CD4-positive, alpha-beta memory T cell (primary cell): ENCODE measurements around the gene LIPG. TPM values are rescaled to one million over a fixed set of nuclear protein-coding genes. Genes with fewer than 3 reads are reported as not detected.
"Not testable (repeated sequence)": the region's sequence is repeated elsewhere in the genome, so short reads cannot be mapped to it uniquely, and the experiment has no call there.

Experiments
- CTCF ChIA-PET: fragments of 350-600 bp; sonication (Branson Sonifier 250); formaldehyde crosslinking; loops from one replicate; lab custom pipeline; 2021; ENCODE audit warnings: inconsistent platforms; ENCODE audit not compliant: partially characterized antibody; lab: Charles Lee
- POLR2A ChIA-PET: fragments of 350-600 bp; sonication (Branson Sonifier 250); formaldehyde crosslinking; loops from one replicate; lab custom pipeline; 2021; ENCODE audit not compliant: partially characterized antibody; lab: Charles Lee
- DNase-seq, 5 donors: peaks; one replicate each; pipeline versions ENCODE4 v3.0.0 to v3.0.0-alpha.2; 2020 to 2022; ENCODE audit warnings: mixed read lengths in 1 of 5
- H3K27ac ChIP-seq: one replicate; pipeline ENCODE4 v1.7.0; 2013; ENCODE audit warnings: low read depth, low read length
- H3K27me3 ChIP-seq: 2 replicates; pipeline ENCODE4 v1.7.0; 2013; ENCODE audit warnings: mild to moderate bottlenecking, low read length, moderate library complexity; ENCODE audit not compliant: insufficient read depth
- H3K36me3 ChIP-seq: 2 replicates; pipeline ENCODE4 v1.7.0; 2013; ENCODE audit warnings: mild to moderate bottlenecking, low read length, moderate library complexity; ENCODE audit not compliant: insufficient read depth
- H3K4me1 ChIP-seq: 2 replicates; pipeline ENCODE4 v1.7.0; 2013; ENCODE audit warnings: mild to moderate bottlenecking, low read length, moderate library complexity; ENCODE audit not compliant: insufficient read depth
- H3K4me3 ChIP-seq, 2 donors: one replicate each; pipeline ENCODE4 v1.7.0; 2013; ENCODE audit warnings: low read length in 2 of 2, mild to moderate bottlenecking in 1 of 2
- H3K9me3 ChIP-seq, 2 donors: one replicate each; pipeline ENCODE4 v1.7.0; 2013; ENCODE audit warnings: low read length in 2 of 2, control low read depth in 1 of 2; ENCODE audit not compliant: control insufficient read depth in 1 of 2
- H3K27ac Mint-ChIP-seq, 7 donors: one replicate each; pipeline ENCODE4 v1.8.0; 2020 to 2021; ENCODE audit warnings: mixed read lengths in 7 of 7, mild to moderate bottlenecking in 6 of 7, inconsistent platforms in 3 of 7, moderate library complexity in 3 of 7
- H3K27me3 Mint-ChIP-seq, 2 donors: one replicate each; pipeline ENCODE4 v1.8.0; 2020 to 2021; ENCODE audit warnings: mixed read lengths in 2 of 2
- H3K36me3 Mint-ChIP-seq, 2 donors: one replicate each; pipeline ENCODE4 v1.8.0; 2020 to 2021; ENCODE audit warnings: mixed read lengths in 2 of 2, inconsistent platforms in 1 of 2, mild to moderate bottlenecking in 1 of 2
- H3K4me1 Mint-ChIP-seq, 4 donors: one replicate each; pipeline ENCODE4 v1.8.0; 2020 to 2021; ENCODE audit warnings: mixed read lengths in 4 of 4, mild to moderate bottlenecking in 1 of 4
- H3K4me3 Mint-ChIP-seq, 8 donors: one replicate each; pipeline ENCODE4 v1.8.0; 2020 to 2021; ENCODE audit warnings: mixed read lengths in 8 of 8, mild to moderate bottlenecking in 7 of 8, moderate library complexity in 6 of 8, inconsistent platforms in 3 of 8
- H3K9me3 Mint-ChIP-seq, 8 donors: one replicate each; pipeline ENCODE4 v1.8.0; 2020 to 2021; ENCODE audit warnings: mixed read lengths in 8 of 8, mild to moderate bottlenecking in 5 of 8, inconsistent platforms in 3 of 8, moderate library complexity in 1 of 8
- intact Hi-C: fragments of 100-400 bp; cut with micrococcal nuclease; formaldehyde crosslinking; loops from one replicate; pipeline ENCODE4 v1.15.1; 2023
- polyA plus RNA-seq, 2 donors: library from polyadenylated mRNA; unstranded; fragments of 300-500 nt; fragmentation: Illumina TruSeq; gene quantifications; one replicate each; pipeline ENCODE4 v1.2.3, GENCODE V29; 2021
- total RNA-seq, 2 experiments: library from RNA; stranded (reverse); gene quantifications; one replicate each; pipeline ENCODE4 v1.2.3, GENCODE V29; 2021

The LIPG gene
- total and polyA plus RNA-seq, 4 experiments from 2014 or later = not detected

DNA sequence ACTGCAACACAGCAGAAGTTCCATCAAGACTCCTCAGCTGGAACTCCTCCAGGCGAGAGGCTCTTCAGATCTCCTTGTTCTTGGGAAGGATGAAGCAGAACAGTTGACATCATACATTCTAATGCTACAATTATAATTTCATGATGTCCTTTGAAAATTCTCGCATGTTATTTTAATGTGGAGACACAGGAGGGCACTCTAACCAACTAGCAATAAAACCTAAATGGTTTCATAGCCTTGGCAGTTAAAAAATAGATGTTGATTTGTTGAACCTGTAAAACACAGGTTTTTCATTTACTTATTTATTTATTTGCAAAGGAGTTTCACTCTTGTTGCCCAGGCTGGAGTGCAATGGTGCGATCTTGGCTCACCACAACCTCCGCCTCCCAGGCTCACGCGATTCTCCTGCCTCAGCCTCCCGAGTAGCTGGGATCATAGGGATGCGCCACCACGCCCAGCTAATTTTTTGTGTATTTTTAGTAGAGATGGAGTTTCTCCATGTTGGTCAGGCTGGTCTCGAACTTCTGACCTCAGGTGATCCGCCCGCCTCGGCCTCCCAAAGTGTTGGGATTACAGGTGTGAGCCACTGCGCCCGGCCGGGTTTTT is 2.4 kb upstream of the LIPG start:
- intact Hi-C loops = loop anchor here (1.0 kb wide), 1 partner anchor 299 kb away; no protein-coding TSS in a partner anchor
- H3K9me3 Mint-ChIP-seq, POLR2A ChIA-PET, H3K4me3 ChIP-seq, H3K27ac ChIP-seq, H3K4me3 Mint-ChIP-seq, H3K9me3 ChIP-seq, H3K36me3 Mint-ChIP-seq, H3K36me3 ChIP-seq, H3K27ac Mint-ChIP-seq: not testable (repeated sequence)
- Mint-ChIP-seq H3K4me1 (peaks cover 14 to 36% (median 22%) of the 10 kb centered on the region in 4 donors), H3K27me3 (peaks cover 41 to 51% of the 10 kb centered on the region in 2 donors)
- DNase-seq = peak in 3 of 5 donors; percentile 20 to 26 (median 20)
- CTCF ChIA-PET = interaction anchor here (1.0 to 5.3 kb wide), 6 partner anchors 9 to 302 kb away, joined by 3 to 52 read pairs (median 3); no protein-coding TSS in a partner anchor
- peaks cover 23% of the 10 kb centered on the region for H3K4me1 ChIP-seq
- H3K27me3 ChIP-seq = peaks cover 22% of the 10 kb centered on the region

GRCh38 chr18:49560277-49560623 is 1.6 kb upstream of the LIPG start:
- H3K27me3 ChIP-seq = peaks cover 22% of the 10 kb centered on the region
- no peak overlapping the region for H3K27ac Mint-ChIP-seq
- POLR2A ChIA-PET = no interaction called here
- intact Hi-C loops = no loop called here
- peaks cover 0 to 2% (median 0%) of the 10 kb centered on the region in 8 donors for H3K9me3 Mint-ChIP-seq
- H3K27me3 Mint-ChIP-seq = peaks cover 42 to 52% of the 10 kb centered on the region in 2 donors
- CTCF ChIA-PET = interaction anchor here (1.0 to 5.3 kb wide), 4 partner anchors 8 to 301 kb away, joined by 3 to 52 read pairs (median 13); no protein-coding TSS in a partner anchor
- H3K27ac ChIP-seq = no peak overlapping the region
- peak overlapping the region in 7 of 8 donors; percentile 6 to 88 (median 55) for H3K4me3 Mint-ChIP-seq
- no peaks in the 10 kb centered on the region for H3K36me3 ChIP-seq
- peaks cover 14 to 36% (median 22%) of the 10 kb centered on the region in 4 donors for H3K4me1 Mint-ChIP-seq
- H3K4me1 ChIP-seq = peaks cover 23% of the 10 kb centered on the region
- H3K36me3 Mint-ChIP-seq = no peaks in the 10 kb centered on the region
- DNase-seq = no peak
- no peaks in the 10 kb centered on the region for H3K9me3 ChIP-seq
- no peak overlapping the region for H3K4me3 ChIP-seq

DNA sequence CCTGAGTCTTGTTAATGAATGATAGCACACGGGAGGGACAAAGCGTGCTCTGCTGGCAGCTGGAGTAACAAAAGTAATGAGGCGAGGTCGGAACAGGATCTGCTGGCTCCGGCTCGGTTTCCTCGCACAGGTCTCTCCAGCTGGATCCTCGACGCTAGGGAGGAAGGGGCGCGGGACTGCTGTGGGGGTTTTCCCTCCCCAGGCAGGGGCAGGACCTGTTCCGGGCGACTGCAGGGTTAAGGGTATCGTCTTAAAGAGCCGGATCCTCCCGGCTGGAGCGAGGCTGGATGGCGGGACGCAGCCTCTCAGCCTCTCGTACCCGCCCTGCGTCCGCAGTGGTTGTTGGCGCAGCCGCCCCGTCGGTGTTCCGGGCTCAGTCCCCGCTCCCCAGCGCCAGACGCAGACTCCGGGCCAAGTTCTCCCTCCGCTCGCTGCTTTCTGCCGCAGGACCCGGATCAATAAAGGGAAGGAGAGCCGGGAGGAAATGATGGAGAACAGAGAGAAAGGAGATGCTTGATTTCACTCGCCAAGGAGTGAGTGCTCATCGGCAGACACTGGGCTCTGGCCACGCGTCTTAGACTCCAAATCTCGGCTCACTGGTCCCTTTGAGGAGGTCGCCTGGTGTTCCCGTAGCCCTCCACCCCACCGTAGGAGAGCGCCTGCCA is 1.1 kb upstream of the LIPG start:
- H3K9me3 ChIP-seq = no peaks in the 10 kb centered on the region
- peak overlapping the region in 1 of 2 donors; percentile 29 for H3K4me3 ChIP-seq
- peaks cover 42 to 57% of the 10 kb centered on the region in 2 donors for H3K27me3 Mint-ChIP-seq
- ChIA-PET CTCF (interaction anchor here (1.0 to 5.3 kb wide), 4 partner anchors 8 to 301 kb away, joined by 3 to 52 read pairs (median 13); no protein-coding TSS in a partner anchor), POLR2A (no interaction called here)
- H3K4me1 ChIP-seq = peaks cover 23% of the 10 kb centered on the region
- no peak overlapping the region for H3K27ac ChIP-seq
- DNase-seq = peak in 1 of 5 donors; percentile 7
- H3K36me3 ChIP-seq = no peaks in the 10 kb centered on the region
- peak overlapping the region; percentile 70 to 88 (median 78) for H3K4me3 Mint-ChIP-seq
- no peak overlapping the region for H3K27ac Mint-ChIP-seq
- peaks cover 0 to 2% (median 0%) of the 10 kb centered on the region in 8 donors for H3K9me3 Mint-ChIP-seq
- no peaks in the 10 kb centered on the region for H3K36me3 Mint-ChIP-seq
- H3K27me3 ChIP-seq = peaks cover 22% of the 10 kb centered on the region
- H3K4me1 Mint-ChIP-seq = peaks cover 14 to 36% (median 22%) of the 10 kb centered on the region in 4 donors
- intact Hi-C loops = no loop called here

DNA sequence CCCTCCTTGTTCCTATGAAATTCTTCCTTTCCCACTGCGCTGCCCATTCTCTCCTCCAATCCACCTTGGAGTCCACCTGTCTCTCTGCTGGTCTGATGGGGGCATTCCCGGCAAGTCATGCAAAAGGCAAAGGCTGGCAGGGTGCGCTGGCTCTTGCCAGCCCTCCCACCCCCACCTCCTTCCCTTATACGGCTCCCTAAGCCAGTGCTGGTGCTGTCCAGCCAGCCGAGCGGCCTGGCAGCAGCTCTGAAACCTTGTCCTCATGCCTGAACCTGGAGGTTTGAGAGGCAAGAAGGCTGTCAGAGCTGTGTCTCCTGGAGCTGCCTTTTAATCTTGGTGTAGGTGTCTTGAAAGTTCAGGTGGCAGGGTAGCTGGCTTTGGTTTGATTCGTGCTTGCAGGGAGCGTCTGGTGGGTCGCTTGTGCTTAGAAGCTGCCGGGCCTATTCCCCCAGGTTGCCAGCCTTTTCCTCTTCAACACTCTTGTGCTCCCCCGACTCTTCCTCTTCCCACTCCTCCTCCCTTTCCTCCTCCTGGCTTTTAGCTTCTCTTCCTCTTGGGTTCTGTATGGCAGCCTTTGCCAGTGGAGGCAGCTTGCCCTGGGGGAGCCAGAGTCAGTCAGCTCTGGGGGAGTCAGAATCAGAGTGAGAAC is 748 bp downstream of the LIPG start:
- ChIA-PET POLR2A (no interaction called here), CTCF (interaction anchor here (0.7 to 1.0 kb wide), 2 partner anchors 293 to 296 kb away, joined by 3 to 5 read pairs; no protein-coding TSS in a partner anchor)
- peak overlapping the region in 1 of 7 donors; percentile 36 for H3K27ac Mint-ChIP-seq
- Histone ChIP-seq H3K36me3 (no peaks in the 10 kb centered on the region), H3K4me1 (peaks cover 23% of the 10 kb centered on the region), H3K27me3 (peaks cover 27% of the 10 kb centered on the region), H3K27ac (no peak overlapping the region), H3K9me3 (no peaks in the 10 kb centered on the region), H3K4me3 (no peak overlapping the region)
- intact Hi-C loops = no loop called here
- peaks cover 0 to 2% (median 0%) of the 10 kb centered on the region in 8 donors for H3K9me3 Mint-ChIP-seq
- no peak for DNase-seq
- H3K36me3 Mint-ChIP-seq = no peaks in the 10 kb centered on the region
- peaks cover 14 to 36% (median 22%) of the 10 kb centered on the region in 4 donors for H3K4me1 Mint-ChIP-seq
- peaks cover 49 to 60% of the 10 kb centered on the region in 2 donors for H3K27me3 Mint-ChIP-seq
- H3K4me3 Mint-ChIP-seq = peak overlapping the region; percentile 70 to 88 (median 78)

DNA sequence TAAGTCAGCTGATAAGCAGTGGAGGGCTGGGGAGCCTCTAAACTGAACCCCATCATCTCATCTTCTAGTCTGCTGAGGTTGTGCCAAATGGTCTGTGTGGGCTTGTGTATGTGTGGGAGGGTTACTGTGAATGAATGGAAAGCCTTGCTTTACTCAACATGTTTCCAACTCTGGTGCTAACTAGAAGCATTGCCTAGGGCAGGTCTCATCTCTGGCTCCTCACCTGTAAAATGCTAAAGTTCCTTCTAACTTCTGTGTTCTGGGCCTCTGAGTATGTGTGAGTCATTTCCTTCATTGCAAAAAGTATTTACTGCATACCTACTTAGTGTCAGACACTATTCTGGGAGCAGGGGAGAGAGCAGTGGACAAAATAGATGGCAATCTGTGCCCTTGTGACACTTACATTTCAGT is 1.3 kb downstream of the LIPG start:
- Mint-ChIP-seq H3K9me3 (peaks cover 0 to 2% (median 0%) of the 10 kb centered on the region in 8 donors), H3K27ac (no peak overlapping the region), H3K4me3 (peak overlapping the region; percentile 0 to 88 (median 75)), H3K27me3 (peaks cover 49 to 60% of the 10 kb centered on the region in 2 donors), H3K4me1 (peaks cover 14 to 36% (median 22%) of the 10 kb centered on the region in 4 donors), H3K36me3 (no peaks in the 10 kb centered on the region)
- no peak for DNase-seq
- H3K27me3 ChIP-seq = peaks cover 27% of the 10 kb centered on the region
- intact Hi-C loops = no loop called here
- H3K4me1 ChIP-seq = peaks cover 23% of the 10 kb centered on the region
- no peak overlapping the region for H3K27ac ChIP-seq
- ChIA-PET POLR2A (no interaction called here), CTCF (interaction anchor here (0.7 to 1.0 kb wide), 2 partner anchors 293 to 296 kb away, joined by 3 to 5 read pairs; no protein-coding TSS in a partner anchor)
- H3K36me3 ChIP-seq = no peaks in the 10 kb centered on the region
- no peaks in the 10 kb centered on the region for H3K9me3 ChIP-seq
- no peak overlapping the region for H3K4me3 ChIP-seq

DNA sequence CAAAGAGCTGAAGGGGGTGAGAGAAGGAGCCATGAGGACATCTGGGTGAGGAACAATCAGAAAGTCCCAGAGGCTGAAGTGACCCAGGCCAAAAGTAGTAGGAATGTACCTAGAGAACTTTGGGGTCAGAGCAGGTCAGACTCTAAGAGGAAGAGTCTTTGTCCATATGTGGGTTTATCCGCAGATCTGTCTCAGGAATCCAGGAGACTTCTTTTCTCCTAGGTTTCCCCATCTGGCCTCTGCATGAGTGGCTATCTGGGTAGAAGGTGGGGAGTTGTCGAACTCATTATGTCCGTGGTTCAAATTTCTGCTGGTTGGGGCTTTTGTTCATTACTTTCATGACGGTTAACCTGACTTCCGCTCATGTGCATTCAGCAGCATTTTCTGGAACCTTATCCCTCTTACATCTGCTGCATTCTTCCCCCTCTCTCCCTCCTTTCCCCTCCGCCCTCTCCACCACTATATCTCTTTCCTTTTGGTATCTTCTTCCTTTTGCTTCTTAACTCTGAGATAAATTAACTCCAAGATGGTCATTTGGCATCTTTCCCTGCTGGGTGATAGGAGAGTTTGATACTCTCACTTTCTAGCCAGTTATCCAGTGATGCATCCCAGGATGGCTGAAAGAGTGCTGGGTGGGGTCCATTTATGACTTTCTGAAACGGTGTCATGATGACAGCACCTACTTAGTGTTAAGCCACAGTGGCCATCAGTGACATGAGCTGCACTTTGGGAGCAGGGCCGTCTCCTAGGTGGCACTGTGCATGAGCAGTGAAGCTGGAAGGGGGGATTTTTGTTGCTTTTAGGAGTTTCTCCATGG is 2.1 kb downstream of the LIPG start:
- no peaks in the 10 kb centered on the region for H3K36me3 ChIP-seq
- peaks cover 23% of the 10 kb centered on the region for H3K4me1 ChIP-seq
- H3K36me3 Mint-ChIP-seq = no peaks in the 10 kb centered on the region
- no peak for DNase-seq
- peaks cover 0 to 2% (median 0%) of the 10 kb centered on the region in 8 donors for H3K9me3 Mint-ChIP-seq
- peaks cover 27% of the 10 kb centered on the region for H3K27me3 ChIP-seq
- H3K4me1 Mint-ChIP-seq = peaks cover 14 to 36% (median 22%) of the 10 kb centered on the region in 4 donors
- POLR2A ChIA-PET = no interaction called here
- no peak overlapping the region for H3K27ac ChIP-seq
- no peak overlapping the region for H3K4me3 ChIP-seq
- no peaks in the 10 kb centered on the region for H3K9me3 ChIP-seq
- H3K27ac Mint-ChIP-seq = no peak overlapping the region
- CTCF ChIA-PET = no interaction called here
- H3K27me3 Mint-ChIP-seq = peaks cover 51 to 60% of the 10 kb centered on the region in 2 donors
- H3K4me3 Mint-ChIP-seq = no peak overlapping the region
- intact Hi-C loops = no loop called here
